ENCODE results near the gene MTM1. TPM values are rescaled to one million over a fixed set of nuclear protein-coding genes. Genes with fewer than 3 reads are reported as not detected.
A peak's percentile ranks its signal among the peaks of the same experiment; 100 is the strongest.

Gene MTM1
- total RNA-seq, 1 donor from 2014 or later, result 11.0 TPM

DNA sequence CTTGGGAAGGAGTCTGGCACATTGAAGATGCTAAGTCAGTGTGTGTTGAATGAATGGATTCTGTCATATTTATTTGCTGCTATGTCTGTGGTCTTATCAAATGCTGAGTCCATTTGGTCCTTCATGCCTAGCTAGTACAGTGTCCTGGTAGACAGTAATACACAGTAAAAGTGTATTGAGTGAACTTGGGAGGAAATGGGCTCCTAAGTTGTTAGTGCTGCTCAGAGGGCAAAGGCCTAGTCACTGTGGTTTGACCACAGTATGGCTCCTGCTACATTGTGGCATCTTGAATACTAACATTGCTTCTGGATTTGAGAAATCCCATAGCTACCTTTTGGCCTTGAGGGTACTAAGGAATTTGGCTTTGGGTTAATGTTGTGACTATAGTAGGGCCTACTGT is 33.9 kb downstream of the MTM1 start:
- Mint-ChIP-seq H3K27me3 (ENCODE audit: low read depth, unreplicated experiment) (no peaks in the 10 kb centered on the region), H3K9me3 (ENCODE audit: unreplicated experiment) (peaks cover under 1% of the 10 kb centered on the region), H3K4me3 (ENCODE audit: unreplicated experiment) (no peak overlapping the region), H3K36me3 (ENCODE audit: low read depth, unreplicated experiment) (peaks cover 10% of the 10 kb centered on the region), H3K4me1 (ENCODE audit: low read depth, unreplicated experiment) (no peaks in the 10 kb centered on the region), H3K27ac (ENCODE audit: unreplicated experiment) (no peak overlapping the region)
- Histone ChIP-seq H3K36me3 (ENCODE audit: insufficient read depth, low read length) (no peaks in the 10 kb centered on the region), H3K27me3 (ENCODE audit: insufficient read depth, low read length) (no peaks in the 10 kb centered on the region), H3K27ac (ENCODE audit: low read depth, low read length) (no peak overlapping the region), H3K4me3 (ENCODE audit: insufficient read depth, low read depth, low read length) (no peak overlapping the region), H3K4me2 (ENCODE audit: low read length) (no peak overlapping the region), H3K9me3 (ENCODE audit: insufficient read depth, low read depth, low read length) (no peaks in the 10 kb centered on the region), H3K79me2 (ENCODE audit: insufficient read depth, low read length) (no peaks in the 10 kb centered on the region), H3K9ac (ENCODE audit: low read length) (no peak overlapping the region), H2AFZ (ENCODE audit: low read depth, low read length) (no peak overlapping the region), H3K4me1 (ENCODE audit: insufficient read depth, low read length) (no peaks in the 10 kb centered on the region), H4K20me1 (ENCODE audit: insufficient read depth, low read length) (no peaks in the 10 kb centered on the region)
- FAIRE-seq (no peak), DNase-seq (ENCODE audit: low read depth) (no peak)
- TF ChIP-seq, protein P1, sequence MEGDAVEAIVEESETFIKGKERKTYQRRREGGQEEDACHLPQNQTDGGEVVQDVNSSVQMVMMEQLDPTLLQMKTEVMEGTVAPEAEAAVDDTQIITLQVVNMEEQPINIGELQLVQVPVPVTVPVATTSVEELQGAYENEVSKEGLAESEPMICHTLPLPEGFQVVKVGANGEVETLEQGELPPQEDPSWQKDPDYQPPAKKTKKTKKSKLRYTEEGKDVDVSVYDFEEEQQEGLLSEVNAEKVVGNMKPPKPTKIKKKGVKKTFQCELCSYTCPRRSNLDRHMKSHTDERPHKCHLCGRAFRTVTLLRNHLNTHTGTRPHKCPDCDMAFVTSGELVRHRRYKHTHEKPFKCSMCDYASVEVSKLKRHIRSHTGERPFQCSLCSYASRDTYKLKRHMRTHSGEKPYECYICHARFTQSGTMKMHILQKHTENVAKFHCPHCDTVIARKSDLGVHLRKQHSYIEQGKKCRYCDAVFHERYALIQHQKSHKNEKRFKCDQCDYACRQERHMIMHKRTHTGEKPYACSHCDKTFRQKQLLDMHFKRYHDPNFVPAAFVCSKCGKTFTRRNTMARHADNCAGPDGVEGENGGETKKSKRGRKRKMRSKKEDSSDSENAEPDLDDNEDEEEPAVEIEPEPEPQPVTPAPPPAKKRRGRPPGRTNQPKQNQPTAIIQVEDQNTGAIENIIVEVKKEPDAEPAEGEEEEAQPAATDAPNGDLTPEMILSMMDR (IDR thresholded peaks at IDR 0.05; ENCODE audit: insufficient read depth, low read depth, low read length), result no peak
- TF ChIP-seq EZH2 (IDR thresholded peaks at IDR 0.05; ENCODE audit: insufficient read depth, low read length), result no peak

DNA sequence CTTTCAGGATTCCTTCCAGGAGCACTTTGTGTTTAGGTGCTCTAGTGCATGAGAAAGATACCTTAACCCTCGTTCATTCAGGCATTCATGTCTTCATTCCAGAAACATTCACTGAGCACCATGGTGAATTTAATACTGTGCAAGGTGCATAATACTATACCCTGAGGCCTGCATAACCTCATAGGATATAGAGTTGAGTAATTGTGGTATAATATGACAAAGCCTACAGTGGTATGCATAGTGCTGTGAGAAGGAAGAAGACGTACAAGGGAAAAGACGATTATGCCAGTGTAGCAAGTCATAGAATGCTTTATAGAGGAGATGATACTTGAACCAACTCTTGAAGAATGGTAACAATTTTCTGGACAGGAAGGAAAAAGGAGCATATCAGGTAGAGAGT is 34.3 kb downstream of the MTM1 start:
- no peaks in the 10 kb centered on the region for H3K36me3 ChIP-seq (ENCODE audit: insufficient read depth, low read length)
- no peak overlapping the region for H3K9ac ChIP-seq (ENCODE audit: low read length)
- H2AFZ ChIP-seq (ENCODE audit: low read depth, low read length), result no peak overlapping the region
- no peak overlapping the region for H3K27ac ChIP-seq (ENCODE audit: low read depth, low read length)
- H3K9me3 ChIP-seq (ENCODE audit: insufficient read depth, low read depth, low read length), result no peaks in the 10 kb centered on the region
- no peak overlapping the region for H3K4me3 ChIP-seq (ENCODE audit: insufficient read depth, low read depth, low read length)
- H3K27me3 Mint-ChIP-seq (ENCODE audit: low read depth, unreplicated experiment), result no peaks in the 10 kb centered on the region
- DNase-seq (ENCODE audit: low read depth) (no peak), FAIRE-seq (peak; percentile 92)
- no peaks in the 10 kb centered on the region for H3K4me1 Mint-ChIP-seq (ENCODE audit: low read depth, unreplicated experiment)
- no peaks in the 10 kb centered on the region for H3K79me2 ChIP-seq (ENCODE audit: insufficient read depth, low read length)
- no peak overlapping the region for H3K27ac Mint-ChIP-seq (ENCODE audit: unreplicated experiment)
- H3K9me3 Mint-ChIP-seq (ENCODE audit: unreplicated experiment), result peaks cover 2% of the 10 kb centered on the region
- no peaks in the 10 kb centered on the region for H3K4me1 ChIP-seq (ENCODE audit: insufficient read depth, low read length)
- no peak overlapping the region for H3K4me3 Mint-ChIP-seq (ENCODE audit: unreplicated experiment)
- H3K4me2 ChIP-seq (ENCODE audit: low read length), result no peak overlapping the region
- TF ChIP-seq, protein P1 (IDR thresholded peaks at IDR 0.05; ENCODE audit: insufficient read depth, low read depth, low read length), result no peak
- no peak for TF ChIP-seq EZH2 (IDR thresholded peaks at IDR 0.05; ENCODE audit: insufficient read depth, low read length)
- peaks cover 12% of the 10 kb centered on the region for H3K36me3 Mint-ChIP-seq (ENCODE audit: low read depth, unreplicated experiment)
- H3K27me3 ChIP-seq (ENCODE audit: insufficient read depth, low read length), result no peaks in the 10 kb centered on the region
- H4K20me1 ChIP-seq (ENCODE audit: insufficient read depth, low read length), result no peaks in the 10 kb centered on the region

DNA sequence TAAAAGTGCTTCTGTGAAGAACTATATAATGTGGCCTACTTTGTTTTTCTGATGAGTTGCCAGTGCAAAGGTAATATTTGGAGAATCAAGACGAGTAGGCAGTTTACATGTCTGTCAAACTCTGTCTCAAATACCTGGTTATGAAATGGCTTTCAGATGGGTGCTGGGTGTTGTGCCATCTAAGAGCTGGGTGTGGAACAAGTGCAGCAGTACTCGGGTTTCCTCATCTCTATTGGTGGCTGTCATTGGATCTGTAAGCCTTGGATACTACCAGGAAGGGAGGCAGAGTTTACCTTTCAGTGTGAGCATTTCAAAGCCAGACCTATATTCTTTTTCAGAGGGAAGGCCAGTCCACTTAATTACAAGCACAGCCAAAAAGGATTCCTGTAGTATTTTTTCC is 37.2 kb downstream of the MTM1 start:
- FAIRE-seq (no peak), DNase-seq (ENCODE audit: low read depth) (no peak)
- Histone ChIP-seq H2AFZ (ENCODE audit: low read depth, low read length) (no peak overlapping the region), H3K36me3 (ENCODE audit: insufficient read depth, low read length) (no peaks in the 10 kb centered on the region), H3K4me2 (ENCODE audit: low read length) (no peak overlapping the region), H3K27ac (ENCODE audit: low read depth, low read length) (no peak overlapping the region), H3K4me3 (ENCODE audit: insufficient read depth, low read depth, low read length) (no peak overlapping the region), H3K9me3 (ENCODE audit: insufficient read depth, low read depth, low read length) (no peaks in the 10 kb centered on the region), H3K4me1 (ENCODE audit: insufficient read depth, low read length) (no peaks in the 10 kb centered on the region), H3K79me2 (ENCODE audit: insufficient read depth, low read length) (no peaks in the 10 kb centered on the region), H3K27me3 (ENCODE audit: insufficient read depth, low read length) (no peaks in the 10 kb centered on the region), H4K20me1 (ENCODE audit: insufficient read depth, low read length) (no peaks in the 10 kb centered on the region), H3K9ac (ENCODE audit: low read length) (no peak overlapping the region)
- peaks cover 12% of the 10 kb centered on the region for H3K36me3 Mint-ChIP-seq (ENCODE audit: low read depth, unreplicated experiment)
- no peaks in the 10 kb centered on the region for H3K4me1 Mint-ChIP-seq (ENCODE audit: low read depth, unreplicated experiment)
- H3K9me3 Mint-ChIP-seq (ENCODE audit: unreplicated experiment), result peaks cover 2% of the 10 kb centered on the region
- TF ChIP-seq EZH2 (IDR thresholded peaks at IDR 0.05; ENCODE audit: insufficient read depth, low read length), result no peak
- TF ChIP-seq, protein P1 (IDR thresholded peaks at IDR 0.05; ENCODE audit: insufficient read depth, low read depth, low read length), result no peak
- H3K27ac Mint-ChIP-seq (ENCODE audit: unreplicated experiment), result no peak overlapping the region
- H3K27me3 Mint-ChIP-seq (ENCODE audit: low read depth, unreplicated experiment), result no peaks in the 10 kb centered on the region
- no peak overlapping the region for H3K4me3 Mint-ChIP-seq (ENCODE audit: unreplicated experiment)
